Measurements from ENCODE around the gene UBE2U.

GRCh38 chr1:64302194-64302593 lies 98.8 kb downstream of the UBE2U start:
- TF ChIP-seq EP300 (IDR thresholded peaks at IDR 0.05): no peak
- TF ChIP-seq, protein P1, sequence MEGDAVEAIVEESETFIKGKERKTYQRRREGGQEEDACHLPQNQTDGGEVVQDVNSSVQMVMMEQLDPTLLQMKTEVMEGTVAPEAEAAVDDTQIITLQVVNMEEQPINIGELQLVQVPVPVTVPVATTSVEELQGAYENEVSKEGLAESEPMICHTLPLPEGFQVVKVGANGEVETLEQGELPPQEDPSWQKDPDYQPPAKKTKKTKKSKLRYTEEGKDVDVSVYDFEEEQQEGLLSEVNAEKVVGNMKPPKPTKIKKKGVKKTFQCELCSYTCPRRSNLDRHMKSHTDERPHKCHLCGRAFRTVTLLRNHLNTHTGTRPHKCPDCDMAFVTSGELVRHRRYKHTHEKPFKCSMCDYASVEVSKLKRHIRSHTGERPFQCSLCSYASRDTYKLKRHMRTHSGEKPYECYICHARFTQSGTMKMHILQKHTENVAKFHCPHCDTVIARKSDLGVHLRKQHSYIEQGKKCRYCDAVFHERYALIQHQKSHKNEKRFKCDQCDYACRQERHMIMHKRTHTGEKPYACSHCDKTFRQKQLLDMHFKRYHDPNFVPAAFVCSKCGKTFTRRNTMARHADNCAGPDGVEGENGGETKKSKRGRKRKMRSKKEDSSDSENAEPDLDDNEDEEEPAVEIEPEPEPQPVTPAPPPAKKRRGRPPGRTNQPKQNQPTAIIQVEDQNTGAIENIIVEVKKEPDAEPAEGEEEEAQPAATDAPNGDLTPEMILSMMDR (IDR thresholded peaks at IDR 0.05): no peak

Data from sigmoid colon (tissue), 4 donors.